ENCODE measurements around the gene UNC45A.
A peak's percentile ranks its signal among the peaks of the same experiment; 100 is the strongest.
"Not testable (repeated sequence)": the region's sequence is repeated elsewhere in the genome, so short reads cannot be mapped to it uniquely, and the experiment has no call there.

UNC45A gene

DNA sequence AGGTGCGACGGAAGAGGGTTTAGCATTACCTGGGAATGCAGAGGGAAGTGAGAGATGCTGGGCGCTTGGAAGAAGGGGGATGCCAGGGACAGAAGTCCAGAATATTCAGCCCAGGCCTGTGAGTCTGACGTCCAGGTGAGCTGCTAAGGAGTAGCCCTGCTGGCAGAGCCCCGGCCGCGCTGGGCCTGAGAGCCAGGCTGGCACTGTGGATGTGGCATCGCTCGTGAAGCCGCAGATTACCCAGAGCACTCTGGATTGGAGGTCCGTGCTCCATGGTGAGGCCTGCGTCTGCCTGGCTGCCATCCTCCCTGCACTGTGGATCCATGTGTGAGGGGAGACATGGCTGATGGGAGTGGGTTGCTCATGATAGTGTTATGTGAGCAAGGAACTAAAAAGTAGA, 17.5 kb upstream of the UNC45A start:
- no peak for DNase-seq

DNA sequence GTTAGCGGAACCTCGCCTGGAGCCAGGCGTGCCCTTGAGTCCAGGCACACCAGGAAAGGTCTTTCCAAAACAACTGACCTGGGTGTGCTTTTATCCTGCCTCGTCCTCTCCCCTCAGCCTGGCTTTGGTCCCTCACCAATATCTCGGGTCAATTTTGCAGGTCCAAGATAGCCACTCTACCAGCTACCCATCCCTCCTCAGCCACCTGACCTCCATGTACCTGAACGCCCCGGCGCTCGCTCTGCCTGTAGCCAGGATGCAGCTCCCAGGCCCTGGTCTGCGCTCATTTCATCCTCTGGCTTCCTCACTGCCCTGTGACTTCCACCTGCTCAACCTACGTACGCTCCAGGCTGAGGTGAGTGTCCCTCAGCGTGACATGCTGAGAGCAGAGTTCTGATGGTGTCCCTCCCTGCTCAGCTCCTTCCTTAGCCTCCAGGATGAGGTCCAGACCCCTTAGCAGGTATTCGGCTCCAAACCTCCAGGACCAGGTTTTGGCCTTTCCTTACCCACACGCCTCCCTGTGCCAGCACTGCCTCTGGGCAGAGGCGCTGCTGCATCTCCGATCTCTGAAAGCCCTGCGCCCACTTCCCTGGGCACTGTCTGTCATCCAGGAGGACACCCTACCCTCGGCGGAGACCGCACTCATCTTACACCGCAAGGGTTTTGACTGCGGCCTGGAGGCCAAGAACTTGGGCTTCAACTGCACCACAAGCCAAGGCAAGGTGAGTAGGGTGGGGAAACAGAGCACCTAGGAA, 16.9 kb upstream of the UNC45A start:
- DNase-seq, result no peak

DNA sequence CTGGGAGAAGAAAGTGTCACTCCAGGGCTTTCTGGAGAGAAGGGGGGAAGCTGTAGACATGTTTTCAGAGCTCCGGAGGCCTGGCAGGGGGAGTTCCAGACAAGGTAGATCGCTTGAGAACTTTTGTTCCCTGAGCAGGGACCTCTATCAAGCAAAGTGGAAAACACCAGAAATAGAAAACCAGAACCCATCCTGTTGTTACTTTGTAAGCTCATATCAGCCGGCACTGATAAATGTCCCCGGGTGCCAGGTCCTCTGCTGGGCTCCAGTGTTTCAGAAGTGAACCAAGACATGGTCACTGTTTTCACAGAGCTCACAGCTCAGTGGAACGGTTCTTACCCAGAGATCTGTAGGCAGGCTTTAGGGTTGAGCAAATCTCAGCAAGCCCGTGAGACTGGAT, 16.2 kb upstream of the UNC45A start:
- no peak for DNase-seq

DNA sequence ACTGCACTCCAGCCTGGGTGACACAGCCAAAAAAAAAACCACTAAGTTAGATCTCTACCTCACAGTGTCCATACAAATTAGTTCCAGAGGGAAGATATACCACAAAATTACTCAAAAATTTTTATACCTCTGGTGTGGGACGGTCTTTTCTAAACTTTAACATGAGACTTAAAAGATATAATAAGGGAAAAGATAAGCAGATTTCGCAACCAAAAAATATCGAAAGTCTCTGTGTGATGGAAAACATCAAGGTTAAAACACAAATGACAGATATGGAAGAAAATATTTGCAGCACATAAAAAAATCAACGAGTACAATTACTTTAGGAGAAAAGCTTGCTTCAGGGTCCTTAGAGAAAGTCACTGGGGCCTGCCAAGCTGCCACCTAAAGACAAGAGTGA, 13.2 kb upstream of the UNC45A start:
- DNase-seq, result no peak

DNA sequence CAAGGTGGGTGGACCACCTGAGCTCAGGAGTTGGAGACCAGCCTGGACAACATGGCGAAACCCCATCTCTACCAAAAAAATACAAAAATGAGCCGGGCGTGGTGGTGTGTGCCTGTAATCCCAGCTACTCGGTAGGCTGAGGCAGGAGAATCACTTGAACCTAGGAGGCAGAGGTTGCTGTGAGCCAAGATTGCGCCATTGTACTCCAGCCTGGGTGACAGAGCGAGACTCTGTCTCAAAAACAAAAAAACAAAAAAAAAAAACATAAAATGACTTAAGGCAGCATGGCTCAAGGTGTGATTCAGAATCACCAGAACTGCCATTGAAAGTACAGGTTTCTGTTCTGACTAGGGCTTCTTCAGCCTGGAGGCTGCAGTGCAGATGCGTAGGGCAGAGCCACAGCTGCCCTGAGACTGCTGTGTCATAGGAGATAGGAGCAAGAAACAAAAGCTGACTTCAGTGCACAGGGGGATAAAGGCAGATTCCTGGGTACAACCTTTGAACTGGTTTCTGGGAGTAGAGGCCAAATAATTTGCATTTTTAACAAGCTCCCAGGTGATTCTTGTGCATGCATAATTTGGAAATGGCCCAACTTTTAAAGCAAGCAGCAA, 12.3 kb upstream of the UNC45A start:
- not testable (repeated sequence) for DNase-seq

DNA sequence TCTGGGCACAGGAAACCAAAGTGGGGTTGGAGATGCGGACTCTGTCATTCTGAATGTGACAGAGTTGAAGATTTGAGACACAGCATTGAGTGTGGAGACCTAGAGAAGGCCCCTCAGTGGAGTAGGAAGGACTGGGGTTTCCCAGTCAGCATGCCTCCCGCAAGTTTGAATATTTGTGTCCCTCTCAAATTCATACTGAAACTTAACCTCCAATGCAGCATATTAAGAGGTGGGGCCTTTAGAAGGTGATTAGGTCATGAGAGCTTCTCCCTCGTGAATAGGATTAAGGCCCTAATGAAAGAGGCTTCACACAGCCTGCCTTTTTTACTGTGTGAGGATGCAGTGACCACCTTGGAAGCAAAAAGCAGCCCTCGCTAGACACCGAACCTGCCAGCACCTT, 10.7 kb upstream of the UNC45A start:
- DNase-seq, result no peak

DNA sequence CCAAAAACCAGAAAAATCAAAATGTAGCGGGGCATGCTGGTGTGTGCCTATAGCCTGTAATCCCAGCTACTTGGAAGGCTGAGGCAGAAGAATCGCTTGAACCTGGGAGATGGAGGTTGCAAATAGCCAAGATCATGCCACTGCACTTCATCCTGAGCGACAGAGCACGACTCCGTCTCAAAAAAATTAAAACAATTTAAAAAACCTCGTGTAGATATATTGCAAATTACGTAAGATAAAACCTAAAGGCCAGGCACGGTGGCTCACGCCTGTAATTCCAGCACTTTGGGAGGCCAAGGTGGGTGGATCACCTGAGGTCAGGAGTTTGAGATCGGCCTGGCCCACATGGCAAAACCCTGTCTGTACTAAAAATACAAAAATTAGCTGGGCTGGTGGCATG, 8.3 kb upstream of the UNC45A start:
- not testable (repeated sequence) for DNase-seq

DNA sequence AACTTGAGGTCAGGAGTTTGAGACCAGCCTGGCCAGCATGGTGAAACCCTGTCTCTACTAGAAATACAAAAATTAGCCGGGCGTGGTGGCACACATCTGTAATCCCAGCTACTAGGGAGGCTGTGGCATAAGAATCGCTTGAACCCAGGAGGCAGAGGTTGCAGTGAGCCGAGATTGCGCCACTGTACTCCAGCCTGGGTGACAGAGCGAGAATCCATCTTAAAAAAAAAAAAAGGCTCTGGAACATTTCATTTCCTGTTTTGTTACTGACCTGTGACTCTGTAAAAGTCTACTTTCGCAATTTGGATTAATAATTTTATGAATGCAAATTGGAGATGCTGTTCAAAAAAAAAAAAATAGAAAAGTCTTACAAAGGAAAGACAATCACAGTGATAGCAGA, 7.0 kb upstream of the UNC45A start:
- DNase-seq, result not testable (repeated sequence)

DNA sequence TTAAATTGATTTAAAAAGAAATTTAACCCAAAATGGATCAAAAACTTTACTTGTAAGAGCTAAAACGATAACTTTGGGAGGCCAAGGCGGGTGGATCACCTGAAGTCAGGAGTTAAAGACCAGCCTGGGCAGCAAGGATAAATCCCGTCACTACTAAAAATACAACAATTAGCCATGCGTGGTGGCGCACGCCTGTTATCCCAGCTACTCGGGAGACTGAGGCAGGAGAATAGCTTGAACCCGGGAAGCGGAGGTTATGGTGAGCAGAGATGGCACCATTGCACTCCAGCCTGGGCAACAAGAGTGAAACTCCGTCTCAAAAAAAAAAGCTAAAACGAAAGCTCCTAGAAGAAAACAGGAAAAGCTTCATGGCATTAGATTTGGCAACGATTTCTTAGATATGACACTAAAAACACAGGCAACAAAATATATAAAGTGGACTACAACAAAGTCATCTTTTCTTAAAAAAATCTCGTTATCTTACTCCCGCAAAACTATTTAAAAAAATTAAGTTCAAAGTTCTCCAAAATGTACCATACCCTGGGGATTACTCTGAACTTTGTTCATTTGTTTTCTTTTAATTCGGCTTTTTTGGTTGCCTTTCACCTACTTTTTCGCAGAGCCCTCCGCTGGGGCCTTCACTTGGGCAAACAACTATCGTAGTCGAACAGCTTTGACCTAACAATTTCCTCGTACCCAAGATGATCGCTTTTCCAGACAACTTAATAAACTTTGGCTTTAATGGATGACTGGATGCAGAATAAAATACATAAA, 5.7 kb upstream of the UNC45A start:
- no peak for DNase-seq

DNA sequence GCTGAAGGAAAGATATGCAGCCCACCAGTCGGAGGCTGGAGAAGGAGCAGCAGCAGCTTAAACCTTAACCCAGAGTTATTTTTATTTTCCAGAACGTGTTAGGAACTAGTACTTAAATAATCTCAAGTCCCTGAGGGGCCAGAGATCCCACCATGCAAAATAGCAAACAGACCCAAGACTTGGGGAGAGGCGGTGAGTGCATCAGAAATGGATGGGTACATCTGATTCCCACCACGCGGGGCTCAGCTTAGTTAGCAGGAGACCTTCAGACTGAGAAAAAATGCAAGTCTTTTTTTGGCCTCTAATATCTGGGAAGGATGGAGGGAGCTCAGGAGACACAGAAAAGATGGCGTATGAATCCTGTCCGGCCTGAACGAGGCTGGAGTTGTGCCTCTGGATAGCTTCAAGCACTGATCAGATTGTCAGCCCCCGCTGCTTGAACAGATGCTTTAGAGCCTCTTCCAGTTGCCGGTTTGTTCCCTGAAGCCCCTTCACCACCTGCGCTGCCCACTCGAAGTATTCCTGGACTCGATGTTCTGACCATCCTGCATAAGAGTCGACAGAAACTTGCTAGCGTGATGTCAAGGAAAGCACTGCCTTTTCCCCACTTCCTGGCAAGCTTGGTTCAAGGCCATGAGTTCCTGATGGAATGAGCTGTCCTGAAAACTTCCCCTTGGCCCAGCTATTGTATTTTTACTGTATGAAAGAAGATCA, 4.1 kb upstream of the UNC45A start:
- DNase-seq, result peak; percentile 65

DNA sequence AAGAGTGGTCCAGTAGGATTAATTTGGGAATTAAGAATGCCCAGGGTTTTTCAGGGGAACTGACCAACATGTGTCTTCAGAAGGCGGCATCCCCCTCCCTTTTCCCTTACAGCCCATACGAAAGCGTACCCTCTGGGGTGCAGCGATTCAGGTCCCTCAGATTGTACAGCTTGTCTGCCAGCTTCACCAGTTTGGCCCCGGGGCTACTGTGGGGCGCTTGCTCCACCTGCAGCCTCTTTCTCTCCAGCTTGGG, 3.6 kb upstream of the UNC45A start:
- DNase-seq, result no peak

DNA sequence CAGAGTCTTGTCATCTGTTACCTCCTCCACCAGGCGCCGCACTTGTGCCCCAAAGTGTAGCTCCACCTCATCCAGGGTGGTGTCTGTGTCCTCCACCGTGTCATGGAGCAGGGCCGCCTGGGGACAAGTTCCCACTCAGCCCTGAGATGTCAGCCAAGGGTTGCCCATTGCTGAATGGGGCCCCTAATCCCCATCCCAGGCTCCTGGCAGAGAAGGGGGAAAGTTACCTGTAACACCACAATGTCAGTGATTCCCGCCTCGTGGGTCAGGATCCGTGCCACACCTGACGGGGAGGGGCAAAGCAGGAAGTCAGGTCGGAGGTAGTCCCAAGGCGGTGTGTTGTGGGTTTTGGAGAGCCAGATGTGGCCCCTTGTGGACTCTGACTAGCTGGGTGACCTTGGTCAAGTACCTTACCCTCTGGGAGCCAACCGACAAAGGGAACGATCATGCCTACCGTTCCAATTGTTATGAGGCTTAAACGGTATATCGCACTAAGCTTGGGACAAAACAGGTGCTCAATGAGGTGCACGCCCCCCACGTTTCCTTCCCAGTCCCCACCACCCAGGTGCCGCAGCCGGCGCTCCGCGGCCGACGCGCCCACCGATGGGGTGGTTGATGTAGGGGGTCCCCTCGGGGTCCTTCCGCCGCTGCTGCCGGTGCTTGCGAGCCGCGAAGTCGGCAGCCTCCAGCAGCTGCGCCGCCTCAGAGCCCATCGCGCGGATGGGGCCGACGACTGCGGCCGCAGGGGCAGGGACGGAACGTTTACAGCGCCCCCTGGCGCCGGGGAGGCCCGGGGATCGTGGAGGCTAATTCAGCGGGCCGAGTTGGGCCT, 3.0 kb upstream of the UNC45A start, which contains the start of gene HDDC3:
Gene HDDC3 (minus strand): TSS at position 722 of the 832 bp plus-strand sequence. CDS start 9 bp downstream, at position 713.
- peak; percentile 91 for DNase-seq

DNA sequence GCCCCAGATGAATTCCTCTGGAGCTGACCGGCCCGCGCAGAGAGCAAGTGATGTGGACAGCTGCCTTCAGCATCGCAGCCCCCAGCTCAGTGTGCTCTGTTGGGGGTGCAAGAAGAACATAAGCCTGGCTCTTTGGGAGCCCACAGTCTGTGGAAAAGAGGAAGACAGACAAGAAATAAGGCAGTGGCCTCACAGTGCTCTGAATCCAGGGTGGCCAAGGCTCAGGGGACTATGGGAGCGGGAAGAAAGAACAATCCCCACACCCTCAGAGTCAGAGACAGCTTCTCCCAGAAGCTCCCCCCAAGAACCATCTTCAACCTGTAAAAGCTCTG, 2.5 kb upstream of the UNC45A start:
- no peak for DNase-seq

DNA sequence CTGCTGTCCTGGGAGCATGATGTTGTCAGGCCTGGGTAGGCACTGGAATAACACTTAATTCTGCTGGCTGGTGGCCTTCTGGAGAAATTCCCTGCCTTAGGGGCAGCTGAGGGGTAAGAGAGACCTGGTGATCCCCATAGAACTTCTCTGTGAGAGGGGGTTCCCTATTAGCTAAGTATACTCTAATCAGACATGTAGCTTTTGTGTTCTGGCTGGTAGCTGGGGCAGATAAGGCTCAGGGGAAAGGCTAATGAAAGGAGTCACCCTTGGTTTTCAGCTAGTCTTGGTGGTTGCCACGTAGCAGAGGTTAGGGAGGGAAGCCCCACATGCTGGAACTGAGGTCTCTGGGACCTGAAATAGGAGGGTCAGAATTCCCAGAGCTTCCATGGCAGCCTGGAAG, 1.8 kb upstream of the UNC45A start:
- no peak for DNase-seq

DNA sequence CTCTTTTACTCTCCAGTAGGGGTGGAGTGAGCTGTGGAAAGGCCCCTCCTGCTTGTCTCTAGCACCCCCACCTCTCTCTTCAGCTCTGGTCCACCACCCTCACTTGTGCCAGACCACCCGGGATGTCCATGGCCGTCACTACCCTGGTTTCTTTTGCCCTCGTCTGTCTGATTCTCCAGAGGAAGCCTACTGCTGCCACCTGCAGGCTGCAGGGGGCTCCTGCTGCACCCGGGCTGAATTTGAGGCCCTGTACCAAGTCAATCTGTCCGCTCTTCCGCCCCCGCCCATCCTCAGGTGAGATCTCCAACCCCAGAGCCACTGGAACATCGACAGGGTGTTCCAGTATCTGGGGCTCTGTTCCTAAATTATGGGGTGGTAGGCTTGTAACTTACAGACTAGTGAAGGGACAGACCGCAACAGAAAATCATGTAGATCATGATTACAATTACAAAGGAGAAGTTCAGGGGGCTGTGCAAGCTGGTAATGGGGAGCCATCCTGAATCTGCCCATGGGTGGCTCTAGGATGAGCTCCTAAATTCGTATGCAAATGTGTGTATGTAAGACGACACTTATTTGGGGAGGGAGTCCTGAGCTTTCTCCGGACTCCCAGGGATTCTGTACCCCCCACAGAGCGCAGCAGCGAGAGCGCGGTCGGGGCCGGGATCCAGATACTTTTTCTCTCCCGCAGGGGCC, 683 bp upstream of the UNC45A start:
- DNase-seq, result peak; percentile 88

DNA sequence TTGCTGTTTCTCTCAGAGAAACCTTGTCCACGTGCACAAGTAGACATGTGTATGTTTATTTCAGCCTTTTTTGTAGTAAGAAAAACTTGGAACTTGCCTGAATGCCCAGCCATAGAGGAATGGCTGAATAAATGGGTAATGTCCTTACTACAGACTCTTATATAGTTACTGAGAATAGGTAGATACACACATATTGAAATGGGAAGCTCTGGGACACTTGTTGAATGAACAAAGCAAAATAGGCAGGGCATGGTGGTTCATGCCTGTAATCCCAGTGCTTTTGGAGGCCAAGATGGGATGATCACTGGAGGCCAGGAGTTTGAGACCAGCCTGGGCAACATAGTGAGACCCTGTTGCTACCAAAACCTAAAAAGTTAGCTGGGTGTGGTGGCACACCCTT, 1.7 kb downstream of the UNC45A start:
- DNase-seq, result no peak

DNA sequence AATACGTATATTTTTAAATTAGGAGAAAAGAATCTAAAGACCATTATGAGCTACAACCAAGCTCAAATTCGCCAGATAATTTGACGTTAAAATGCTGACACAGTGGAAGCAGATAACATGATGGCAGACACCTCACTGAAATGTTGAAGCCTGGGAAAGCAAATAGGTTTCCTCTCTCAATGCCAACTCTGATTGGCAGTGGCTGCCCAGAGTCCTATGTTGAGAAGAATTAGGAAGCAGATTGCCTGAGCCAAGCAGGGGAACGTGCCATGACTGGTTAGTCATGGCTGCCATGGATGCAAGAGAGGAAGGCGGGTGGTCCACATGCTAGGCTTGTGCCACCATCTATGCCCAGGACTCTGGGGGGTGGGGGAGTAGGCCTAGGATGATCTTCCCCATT, 3.2 kb downstream of the UNC45A start:
- DNase-seq, result no peak

DNA sequence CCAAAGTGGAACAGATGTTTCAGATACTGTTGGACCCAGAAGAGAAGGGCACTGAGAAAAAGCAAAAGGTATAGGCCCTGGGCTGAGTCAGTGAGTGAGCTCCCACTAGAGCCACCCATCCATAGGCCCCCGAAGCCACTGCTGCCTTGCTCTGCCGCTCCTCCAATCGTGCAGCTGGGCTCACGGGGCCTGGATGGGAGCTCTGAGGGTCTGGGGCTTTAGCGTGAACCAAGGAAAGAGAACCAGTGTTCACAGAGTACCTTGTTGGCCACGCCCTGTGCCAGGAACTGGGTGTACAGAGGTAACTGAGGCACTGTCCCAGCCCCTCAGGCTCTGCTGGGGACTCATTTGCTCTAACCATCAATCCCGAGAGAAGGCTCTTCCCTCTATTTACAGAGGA, 4.7 kb downstream of the UNC45A start:
- DNase-seq, result no peak

DNA sequence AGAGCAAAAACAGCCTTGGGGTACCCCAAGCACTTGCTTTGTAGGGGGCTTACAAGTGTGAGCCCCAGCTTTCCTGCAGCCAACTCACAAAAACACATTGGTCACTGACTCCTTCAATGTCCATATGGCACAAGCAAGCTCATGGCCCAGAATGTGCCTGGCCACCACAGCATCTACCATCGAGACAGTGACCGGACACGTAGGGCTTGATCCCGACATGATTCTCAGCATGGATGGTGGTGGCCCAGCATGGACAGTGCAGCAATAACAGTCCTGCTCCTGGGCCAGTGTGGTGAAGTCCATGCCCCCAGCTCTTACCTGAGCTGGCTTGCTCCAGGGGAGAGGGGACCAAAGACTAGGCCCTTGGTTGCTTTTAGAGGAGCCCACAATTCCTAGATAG, 6.0 kb downstream of the UNC45A start:
- no peak for DNase-seq

DNA sequence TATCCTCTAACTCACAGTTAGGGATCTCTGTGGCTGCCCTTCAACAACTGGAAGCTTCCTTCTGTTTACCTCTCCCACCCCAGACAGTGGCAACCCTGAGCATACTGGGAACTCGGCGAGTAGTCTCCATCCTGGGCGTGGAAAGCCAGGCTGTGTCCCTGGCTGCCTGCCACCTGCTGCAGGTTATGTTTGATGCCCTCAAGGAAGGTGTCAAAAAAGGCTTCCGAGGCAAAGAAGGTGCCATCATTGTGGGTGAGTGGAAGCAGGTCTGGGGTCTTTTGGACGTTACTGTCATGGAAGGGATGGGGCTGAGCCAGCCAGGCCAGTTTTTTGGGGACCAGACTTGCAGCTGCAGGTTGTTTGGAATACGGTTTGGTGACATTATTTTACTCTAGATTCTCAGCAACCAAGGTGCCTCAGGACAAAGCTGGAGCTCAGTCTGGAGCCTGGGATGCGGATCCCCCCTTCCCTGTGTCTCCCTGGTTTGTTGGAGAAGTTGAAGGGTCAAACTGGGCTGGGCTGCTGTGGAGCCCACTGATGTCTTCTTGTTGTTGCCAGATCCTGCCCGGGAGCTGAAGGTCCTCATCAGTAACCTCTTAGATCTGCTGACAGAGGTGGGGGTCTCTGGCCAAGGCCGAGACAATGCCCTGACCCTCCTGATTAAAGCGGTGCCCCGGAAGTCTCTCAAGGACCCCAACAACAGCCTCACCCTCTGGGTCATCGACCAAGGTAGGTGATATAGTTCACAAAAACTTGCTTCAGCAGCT, 7.5 kb downstream of the UNC45A start:
- DNase-seq, result no peak

DNA sequence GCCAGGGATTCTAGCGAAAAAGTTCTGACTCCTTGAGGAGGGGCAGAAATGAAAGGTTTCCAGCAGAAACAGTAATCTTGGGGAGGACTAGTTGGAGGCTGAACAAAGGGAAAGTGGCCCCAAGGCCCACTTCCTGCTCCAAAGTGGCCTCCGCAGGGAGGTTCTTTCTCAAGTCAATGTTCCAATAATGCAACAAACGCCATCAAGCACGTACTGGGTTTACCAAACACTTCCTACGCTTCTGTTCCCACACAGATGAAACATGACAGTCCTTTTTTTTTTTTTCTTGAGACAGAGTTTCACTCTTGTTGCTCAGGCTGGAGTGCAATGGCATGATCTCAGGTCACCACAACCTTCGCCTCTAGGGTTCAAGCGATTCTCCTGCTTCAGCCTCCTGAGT, 10.0 kb downstream of the UNC45A start:
- no peak for DNase-seq
